IMR-90 (cell line): ENCODE results near the gene NUMA1. TPM values are rescaled to one million over a fixed set of nuclear protein-coding genes. Genes with fewer than 3 reads are reported as not detected.

Source experiments
- ATAC-seq: fragments of 200-7000 bp; cut with Tn5 transposase; 2 replicates; pipeline ENCODE4 v1.9.1; 2020; ENCODE audit warnings: low read depth, mild to moderate bottlenecking, moderate library complexity
- BruUV-seq: library from RNA; stranded (reverse); fragments of 400-500 nt; replicated peaks from 2 replicates; lab custom pipeline; 2021; lab: Mats Ljungman, UMichigan
- CTCF ChIA-PET: fragments of 300-600 bp; formaldehyde crosslinking; extraction: SDS; loops from one replicate; lab custom pipeline; 2021; ENCODE audit warnings: antibody characterized with exemption; lab: Yijun Ruan, JAX
- POLR2A ChIA-PET: fragments of 300-600 bp; sonication (Branson Sonifier 250); formaldehyde crosslinking; loops from one replicate; lab custom pipeline; 2022; ENCODE audit warnings: antibody characterized with exemption; ENCODE audit not compliant: unreplicated experiment; lab: Charles Lee
- DNase-seq: peaks from one replicate; pipeline ENCODE4 v3.0.0; 2013
- H2AFZ ChIP-seq: replicated peaks from 2 replicates; pipeline ENCODE3; 2013; ENCODE audit warnings: low read length, mild to moderate bottlenecking; ENCODE audit not compliant: poor library complexity
- H2AK5ac ChIP-seq: 2 replicates; pipeline ENCODE4 v1.6.1; 2013; ENCODE audit warnings: low read depth, low read length, inconsistent platforms
- H2AK9ac ChIP-seq: replicated peaks from 2 replicates; pipeline ENCODE3; 2013; ENCODE audit warnings: mild to moderate bottlenecking, low read depth, low read length, moderate library complexity; ENCODE audit not compliant: poor library complexity
- H2BK120ac ChIP-seq: 2 replicates; pipeline ENCODE4 v1.6.1; 2013; ENCODE audit warnings: low read depth, low read length, inconsistent platforms
- H2BK15ac ChIP-seq: 3 replicates; pipeline ENCODE4 v1.6.1; 2013; ENCODE audit warnings: low read depth, low read length, inconsistent platforms
- H2BK20ac ChIP-seq: 2 replicates; pipeline ENCODE4 v1.6.1; 2013; ENCODE audit warnings: low read depth, mild to moderate bottlenecking, inconsistent platforms, low read length, moderate library complexity
- H2BK5ac ChIP-seq: 2 replicates; pipeline ENCODE4 v1.6.1; 2013; ENCODE audit warnings: mild to moderate bottlenecking, low read depth, low read length, inconsistent platforms; ENCODE audit not compliant: poor library complexity, severe bottlenecking
- H3K14ac ChIP-seq: replicated peaks from 2 replicates; pipeline ENCODE4 v1.6.1; 2013; ENCODE audit warnings: low read depth, low read length, inconsistent platforms
- H3K18ac ChIP-seq: 2 replicates; pipeline ENCODE4 v1.6.1; 2013; ENCODE audit warnings: low read depth, low read length, control low read depth
- H3K23ac ChIP-seq: 2 replicates; pipeline ENCODE4 v1.6.1; 2013; ENCODE audit warnings: low read depth, low read length, inconsistent platforms
- H3K27ac ChIP-seq: 2 replicates; pipeline ENCODE4 v1.5.1; 2013; ENCODE audit warnings: mild to moderate bottlenecking, control low read depth, low read length; ENCODE audit not compliant: insufficient read depth
- H3K27me3 ChIP-seq: 2 replicates; pipeline ENCODE4 v1.6.1; 2013; ENCODE audit warnings: low read length; ENCODE audit not compliant: control insufficient read depth, insufficient read depth
- H3K36me3 ChIP-seq: 2 replicates; pipeline ENCODE4 v1.6.1; 2013; ENCODE audit warnings: low read length, mixed read lengths; ENCODE audit not compliant: control insufficient read depth, insufficient read depth
- H3K4ac ChIP-seq: 2 replicates; pipeline ENCODE4 v1.6.1; 2013; ENCODE audit warnings: low read depth, low read length, inconsistent platforms
- H3K4me1 ChIP-seq: 2 replicates; pipeline ENCODE4 v1.6.1; 2013; ENCODE audit warnings: low read length, mixed read lengths; ENCODE audit not compliant: control insufficient read depth, insufficient read depth
- H3K4me2 ChIP-seq: 2 replicates; pipeline ENCODE4 v1.6.1; 2013; ENCODE audit warnings: low read depth, mild to moderate bottlenecking, control low read depth, low read length, moderate library complexity
- H3K4me3 ChIP-seq: 2 replicates; pipeline ENCODE4 v1.5.1; 2013; ENCODE audit warnings: low read depth, mild to moderate bottlenecking, control low read depth, low read length, moderate library complexity; ENCODE audit not compliant: insufficient read depth
- H3K56ac ChIP-seq: 2 replicates; pipeline ENCODE4 v1.6.1; 2013; ENCODE audit warnings: low read length, inconsistent platforms; ENCODE audit not compliant: insufficient read depth; ENCODE audit errors: extremely low read depth
- H3K79me1 ChIP-seq, 2 experiments: 2 replicates each; pipeline ENCODE4 v1.6.1; 2013; ENCODE audit warnings: low read length in 2 of 2, inconsistent platforms in 1 of 2, low read depth in 1 of 2
- H3K9ac ChIP-seq: 2 replicates; pipeline ENCODE4 v1.6.1; 2013; ENCODE audit warnings: low read depth, low read length, control low read depth
- H3K9me1 ChIP-seq: 2 replicates; pipeline ENCODE4 v1.6.1; 2013; ENCODE audit warnings: low read length, inconsistent platforms; ENCODE audit not compliant: insufficient read depth
- H3K9me3 ChIP-seq: 2 replicates; pipeline ENCODE4 v1.6.1; 2013; ENCODE audit warnings: low read length; ENCODE audit not compliant: control insufficient read depth, insufficient read depth
- H4K20me1 ChIP-seq: 2 replicates; pipeline ENCODE4 v1.6.1; 2013; ENCODE audit warnings: low read length, inconsistent platforms; ENCODE audit not compliant: insufficient read depth
- H4K5ac ChIP-seq: 2 replicates; pipeline ENCODE4 v1.6.1; 2013; ENCODE audit warnings: mild to moderate bottlenecking, low read depth, low read length, control low read depth
- H4K8ac ChIP-seq, 2 experiments: 2 replicates each; pipeline ENCODE4 v1.6.1; 2013; ENCODE audit warnings: low read depth in 2 of 2, low read length in 2 of 2, control low read depth in 1 of 2, inconsistent platforms in 1 of 2
- H4K91ac ChIP-seq: 2 replicates; pipeline ENCODE4 v1.6.1; 2013; ENCODE audit warnings: low read depth, low read length, inconsistent platforms; ENCODE audit not compliant: insufficient read depth
- CEBPB ChIP-seq: IDR thresholded peaks from 2 replicates; pipeline ENCODE4 v1.6.1; 2012; ENCODE audit warnings: low read depth, low read length, improper control_type of control experiment
- CHD1 ChIP-seq: IDR thresholded peaks from 2 replicates; pipeline ENCODE4 v1.6.1; 2012; ENCODE audit warnings: low read depth, low read length, improper control_type of control experiment
- ELK1 ChIP-seq: fragments of 150-350 bp; IDR thresholded peaks from 2 replicates; pipeline ENCODE4 v1.6.1; 2016; ENCODE audit warnings: low read depth, mild to moderate bottlenecking, low read length, moderate library complexity, borderline replicate concordance
- MAFK ChIP-seq: IDR thresholded peaks from 2 replicates; pipeline ENCODE4 v1.6.1; 2012; ENCODE audit warnings: low read depth, low read length, improper control_type of control experiment
- MAZ ChIP-seq: IDR thresholded peaks from 2 replicates; pipeline ENCODE4 v1.6.1; 2012; ENCODE audit warnings: low read depth, mild to moderate bottlenecking, low read length, improper control_type of control experiment, moderate library complexity, borderline replicate concordance
- NFE2L2 ChIP-seq: fragments of 150-350 bp; IDR thresholded peaks from 2 replicates; pipeline ENCODE4 v1.6.1; 2016; ENCODE audit warnings: low read depth, mild to moderate bottlenecking, low read length
- POLR2A ChIP-seq: IDR thresholded peaks from 2 replicates; pipeline ENCODE4 v1.6.1; 2012; ENCODE audit warnings: mild to moderate bottlenecking, low read depth, low read length
- SMC3 ChIP-seq: fragments of 150-350 bp; IDR thresholded peaks from 2 replicates; pipeline ENCODE4 v1.6.1; 2016; ENCODE audit warnings: low read depth, mild to moderate bottlenecking, antibody characterized with exemption, low read length, moderate library complexity
- WGBS, 2 experiments: methylation state at CpG; one replicate each; pipeline versions ENCODE4 v1.1.5 to v1.1.7; 2013; ENCODE audit warnings: missing lambda C conversion rate in 2 of 2; ENCODE audit not compliant: insufficient read length in 1 of 2; ENCODE audit errors: extremely low coverage in 2 of 2; 5-methylcytosine and 5-hydroxymethylcytosine counted together
- dilution Hi-C: fragments of 300-500 bp; cut with HindIII; formaldehyde crosslinking; loops from one replicate; pipeline ENCODE4 v1.14.3; 2018; ENCODE audit warnings: low sequenced_read_pairs; ENCODE audit not compliant: unreplicated experiment
- in situ Hi-C: fragments of 300-500 bp; cut with MboI; formaldehyde crosslinking; loops from 3 replicates; pipeline ENCODE4 v1.14.3; 2019; ENCODE audit warnings: low sequenced_read_pairs, inconsistent platforms, mixed read lengths
- intact Hi-C: fragments of 100-400 bp; cut with micrococcal nuclease; formaldehyde crosslinking; loops from 2 replicates; pipeline ENCODE4 v1.10.0; 2022
- polyA plus RNA-seq, 3 experiments: library from polyadenylated mRNA; depleted of rRNA; stranded (reverse); fragments of >200 nt; gene quantifications; 2 replicates each; pipeline ENCODE4 v1.2.3, GENCODE V29; 2012; ENCODE audit warnings: low replicate concordance in 1 of 3
- total RNA-seq: library from RNA; depleted of rRNA; stranded (reverse); fragments of >200 nt; gene quantifications from 2 replicates; pipeline ENCODE4 v1.2.3, GENCODE V29; 2012
- TF ChIP-seq, protein P1 (sequence below): fragments of 150-350 bp; IDR thresholded peaks from 2 replicates; pipeline ENCODE4 v1.6.1; 2017; ENCODE audit warnings: mild to moderate bottlenecking, antibody characterized with exemption, low read length, low read depth
- TF ChIP-seq, protein P2 (sequence below): conservative IDR thresholded peaks from 2 replicates; pipeline ENCODE4 v1.5.1; 2012; ENCODE audit warnings: mild to moderate bottlenecking, low read depth, low read length, improper control_type of control experiment

The NUMA1 gene
- total and polyA plus RNA-seq, 2 of the 4 experiments (the other 2 are of a cell fraction): 61.7 to 97.0 TPM

- H4K5ac ChIP-seq: no peak overlapping the region
- H2BK120ac ChIP-seq: no peak overlapping the region
- H3K4ac ChIP-seq: no peak overlapping the region; the same call in 1 of the 2 replicates
- H2BK20ac ChIP-seq: no peak overlapping the region
- intact Hi-C loops: loop anchor here (5.0 kb wide), 1 partner anchor 82 kb away; no protein-coding TSS in a partner anchor
- no peak overlapping the region for H3K18ac ChIP-seq
- no peak overlapping the region for H2AK5ac ChIP-seq
- no peaks in the 10 kb centered on the region for H3K27me3 ChIP-seq
- H4K8ac ChIP-seq: peak overlapping the region in 1 of 2 experiments; percentile 23; a peak in 1 of 4 replicates
- H4K20me1 ChIP-seq: no peaks in the 10 kb centered on the region; the same call in 1 of the 2 replicates
- peaks cover 35% of the 10 kb centered on the region for H3K9me1 ChIP-seq
- peaks cover 41% of the 10 kb centered on the region for H3K36me3 ChIP-seq
- H2AK9ac ChIP-seq: no peak overlapping the region
- H3K4me2 ChIP-seq: no peak overlapping the region
- no TSS peak for BruUV-seq
- H3K9ac ChIP-seq: no peak overlapping the region
- peaks cover 34 to 66% of the 10 kb centered on the region in 2 experiments for H3K79me1 ChIP-seq
- peaks cover 9% of the 10 kb centered on the region for H3K4me1 ChIP-seq
- H3K14ac ChIP-seq: no peak overlapping the region
- WGBS, 2 experiments: no CpG with 5 or more reads among the region's 3 CpGs
- no peak overlapping the region for H2AFZ ChIP-seq
- no peaks in the 10 kb centered on the region for H3K9me3 ChIP-seq
- H3K56ac ChIP-seq: no peak overlapping the region
- ChIA-PET CTCF (interaction anchor here (0.6 to 0.9 kb wide), 2 partner anchors 75 to 314 kb away, joined by 4 to 8 read pairs; no protein-coding TSS in a partner anchor), POLR2A (interaction anchor here (0.5 to 1.1 kb wide), 2 partner anchors 41 to 86 kb away, joined by 3 to 10 read pairs; no protein-coding TSS in a partner anchor)
- dilution Hi-C loops: no loop called here
- ATAC-seq (no peak), DNase-seq (no peak)
- no peak overlapping the region for H3K27ac ChIP-seq
- TF ChIP-seq MAFK (no peak), NFE2L2 (no peak), CEBPB (no peak), MAZ (no peak), ELK1 (no peak), CHD1 (no peak), SMC3 (no peak), POLR2A (no peak)
- TF ChIP-seq, protein P1, sequence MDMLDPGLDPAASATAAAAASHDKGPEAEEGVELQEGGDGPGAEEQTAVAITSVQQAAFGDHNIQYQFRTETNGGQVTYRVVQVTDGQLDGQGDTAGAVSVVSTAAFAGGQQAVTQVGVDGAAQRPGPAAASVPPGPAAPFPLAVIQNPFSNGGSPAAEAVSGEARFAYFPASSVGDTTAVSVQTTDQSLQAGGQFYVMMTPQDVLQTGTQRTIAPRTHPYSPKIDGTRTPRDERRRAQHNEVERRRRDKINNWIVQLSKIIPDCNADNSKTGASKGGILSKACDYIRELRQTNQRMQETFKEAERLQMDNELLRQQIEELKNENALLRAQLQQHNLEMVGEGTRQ: no peak
- TF ChIP-seq, protein P2, sequence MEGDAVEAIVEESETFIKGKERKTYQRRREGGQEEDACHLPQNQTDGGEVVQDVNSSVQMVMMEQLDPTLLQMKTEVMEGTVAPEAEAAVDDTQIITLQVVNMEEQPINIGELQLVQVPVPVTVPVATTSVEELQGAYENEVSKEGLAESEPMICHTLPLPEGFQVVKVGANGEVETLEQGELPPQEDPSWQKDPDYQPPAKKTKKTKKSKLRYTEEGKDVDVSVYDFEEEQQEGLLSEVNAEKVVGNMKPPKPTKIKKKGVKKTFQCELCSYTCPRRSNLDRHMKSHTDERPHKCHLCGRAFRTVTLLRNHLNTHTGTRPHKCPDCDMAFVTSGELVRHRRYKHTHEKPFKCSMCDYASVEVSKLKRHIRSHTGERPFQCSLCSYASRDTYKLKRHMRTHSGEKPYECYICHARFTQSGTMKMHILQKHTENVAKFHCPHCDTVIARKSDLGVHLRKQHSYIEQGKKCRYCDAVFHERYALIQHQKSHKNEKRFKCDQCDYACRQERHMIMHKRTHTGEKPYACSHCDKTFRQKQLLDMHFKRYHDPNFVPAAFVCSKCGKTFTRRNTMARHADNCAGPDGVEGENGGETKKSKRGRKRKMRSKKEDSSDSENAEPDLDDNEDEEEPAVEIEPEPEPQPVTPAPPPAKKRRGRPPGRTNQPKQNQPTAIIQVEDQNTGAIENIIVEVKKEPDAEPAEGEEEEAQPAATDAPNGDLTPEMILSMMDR: no peak
- H4K91ac ChIP-seq: no peak overlapping the region
- no peak overlapping the region for H3K4me3 ChIP-seq
- in situ Hi-C loops: no loop called here
- no peak overlapping the region for H2BK15ac ChIP-seq
- no peak overlapping the region for H2BK5ac ChIP-seq
- H3K23ac ChIP-seq: peak overlapping the region; percentile 35; the same call in 1 of the 2 replicates
These were observed 19.7 kb upstream of the NUMA1 start for GRCh38 chr11:72100009-72100408.
